GM18526 (cell line): ENCODE measurements around the gene IQUB.

Experiments
- POLR2A ChIP-seq: IDR thresholded peaks from 3 replicates; pipeline ENCODE4 v1.6.1; 2011; ENCODE audit not compliant: insufficient read length; ENCODE audit errors: extremely low read depth

The IQUB gene

DNA sequence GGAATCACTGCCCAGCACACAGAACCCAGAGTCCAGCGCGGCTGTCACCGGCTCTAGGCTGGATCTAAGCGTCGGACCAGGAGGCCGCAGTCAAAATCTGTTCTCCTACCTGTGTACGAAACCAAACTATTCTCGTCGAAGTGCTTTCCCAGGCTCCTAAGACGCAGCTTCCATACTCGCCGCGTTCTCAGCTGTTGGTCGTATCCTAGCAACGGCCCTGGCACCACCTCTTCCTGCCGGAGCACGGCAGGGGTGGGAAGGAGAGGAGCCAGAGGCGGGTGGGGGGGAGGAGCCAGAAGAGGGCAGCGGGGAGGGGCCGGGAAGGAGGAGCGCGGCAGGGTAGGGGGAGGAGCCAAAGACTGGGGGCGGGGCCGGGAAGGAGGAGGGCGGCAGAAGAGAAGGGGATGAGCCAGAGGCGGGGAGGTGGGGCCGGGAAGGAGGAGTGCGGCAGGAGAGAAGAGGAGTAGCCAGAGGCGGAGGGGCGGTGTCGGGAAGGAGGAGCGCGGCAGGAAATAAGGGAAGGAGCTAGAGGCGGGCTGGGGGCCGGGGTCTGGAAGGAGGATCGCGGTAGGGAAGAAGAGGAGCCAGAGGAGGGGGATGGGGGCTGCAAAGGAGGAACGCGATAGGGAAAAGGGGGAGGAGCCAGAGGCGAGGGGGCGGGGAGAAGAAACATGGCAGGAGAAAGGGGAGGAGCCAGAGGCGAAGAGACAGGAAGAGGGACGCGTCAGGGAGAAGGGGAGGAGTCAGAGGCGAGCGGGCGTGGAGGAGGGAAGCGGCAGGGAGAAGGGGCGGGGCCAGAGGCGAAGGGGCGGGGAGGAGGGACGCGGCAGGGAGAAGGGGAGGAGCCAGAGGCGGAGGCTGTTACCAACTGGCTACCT lies at the start of gene IQUB:
Gene IQUB (minus strand): TSS at position 213 of the 878 bp plus-strand sequence. CDS start 22,255 bp downstream, outside the sequence.
- TF ChIP-seq POLR2A, result peak; percentile 44

DNA sequence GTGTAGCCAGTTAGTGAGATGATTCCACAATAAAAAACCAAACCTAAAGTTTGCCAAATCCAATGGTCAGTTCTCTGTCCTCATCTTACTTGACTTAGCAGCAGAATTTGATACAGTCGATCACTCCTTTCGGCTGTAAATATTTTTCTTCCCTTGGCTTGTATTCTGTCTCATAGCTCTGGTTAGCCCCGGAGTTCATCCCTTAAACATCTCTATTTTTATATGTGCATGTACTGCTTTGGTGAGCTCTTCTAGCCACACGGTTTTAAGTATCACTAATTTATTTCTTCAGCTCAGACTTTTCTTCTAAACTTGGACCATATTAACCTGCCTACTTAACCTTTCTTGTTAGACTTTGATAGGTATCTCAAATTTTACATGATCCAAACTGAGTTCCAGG lies 49.4 kb upstream of the IQUB start:
- no peak for TF ChIP-seq POLR2A

DNA sequence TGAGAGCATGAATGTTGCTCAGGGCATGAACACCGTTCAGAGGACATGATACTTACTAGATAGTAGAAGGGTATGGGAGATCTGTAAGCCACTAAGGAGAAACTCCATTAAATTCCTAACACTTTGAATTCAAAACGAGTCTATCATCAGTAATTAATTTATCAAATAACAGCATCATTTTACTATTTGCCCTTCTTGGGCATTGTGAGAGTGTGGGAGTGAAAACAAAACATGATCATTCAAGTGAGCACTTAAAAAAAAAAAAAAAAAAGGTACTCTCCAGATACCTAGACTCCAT lies 46.7 kb upstream of the IQUB start:
- no peak for TF ChIP-seq POLR2A

DNA sequence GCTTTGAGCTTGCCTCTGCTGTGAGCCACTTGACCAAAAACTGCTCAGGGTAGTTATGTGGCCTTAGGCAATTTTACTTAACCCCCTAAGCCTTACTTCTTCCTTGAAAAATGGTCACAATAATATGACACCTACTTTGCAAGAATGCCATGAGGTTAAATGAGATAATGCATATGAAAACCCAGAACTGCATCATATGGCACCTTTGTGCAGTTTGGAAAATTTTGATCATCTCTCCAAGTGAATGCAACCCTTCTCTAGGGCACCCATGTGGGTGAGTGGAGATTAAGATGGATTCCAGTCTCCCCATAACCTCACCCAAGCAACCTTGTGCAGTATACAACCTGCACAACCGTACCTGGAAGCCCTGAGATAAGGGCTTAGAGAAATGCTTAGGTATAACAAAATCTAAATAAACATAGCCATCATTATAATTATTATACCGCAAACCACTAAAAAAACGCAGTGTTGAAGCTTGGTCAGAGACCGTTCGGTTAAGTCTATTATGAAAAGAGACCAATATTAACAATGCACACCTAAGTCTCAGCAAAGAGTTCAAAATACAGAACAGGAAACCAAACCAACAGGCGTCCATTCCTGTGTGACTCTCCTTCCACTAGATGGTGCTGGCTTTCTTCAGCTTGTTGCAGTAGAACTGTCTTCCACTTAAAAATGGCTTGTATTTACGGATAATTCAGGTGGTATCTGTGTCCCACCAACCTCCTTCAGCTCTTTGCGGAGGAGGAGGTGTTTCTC lies 46.2 kb upstream of the IQUB start:
- TF ChIP-seq POLR2A, result no peak

DNA sequence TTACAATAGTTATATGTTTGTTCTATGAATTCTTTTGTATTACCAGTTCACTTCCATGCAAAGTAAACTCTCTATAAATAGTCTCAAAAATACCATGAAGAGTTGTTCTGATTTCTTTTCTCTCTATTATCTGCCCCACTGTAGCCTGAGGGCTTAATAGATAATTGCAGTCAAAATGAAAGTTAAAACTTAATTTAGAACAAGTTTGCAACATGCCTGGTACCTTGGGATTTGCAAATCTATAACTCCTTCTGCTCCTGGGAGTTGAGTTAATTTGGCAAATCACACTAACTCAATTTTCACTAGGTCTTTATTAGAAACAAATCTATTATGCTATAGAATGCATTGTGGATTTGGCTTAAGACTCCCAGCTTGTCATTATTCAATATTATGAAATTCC lies 45.0 kb upstream of the IQUB start:
- no peak for TF ChIP-seq POLR2A

DNA sequence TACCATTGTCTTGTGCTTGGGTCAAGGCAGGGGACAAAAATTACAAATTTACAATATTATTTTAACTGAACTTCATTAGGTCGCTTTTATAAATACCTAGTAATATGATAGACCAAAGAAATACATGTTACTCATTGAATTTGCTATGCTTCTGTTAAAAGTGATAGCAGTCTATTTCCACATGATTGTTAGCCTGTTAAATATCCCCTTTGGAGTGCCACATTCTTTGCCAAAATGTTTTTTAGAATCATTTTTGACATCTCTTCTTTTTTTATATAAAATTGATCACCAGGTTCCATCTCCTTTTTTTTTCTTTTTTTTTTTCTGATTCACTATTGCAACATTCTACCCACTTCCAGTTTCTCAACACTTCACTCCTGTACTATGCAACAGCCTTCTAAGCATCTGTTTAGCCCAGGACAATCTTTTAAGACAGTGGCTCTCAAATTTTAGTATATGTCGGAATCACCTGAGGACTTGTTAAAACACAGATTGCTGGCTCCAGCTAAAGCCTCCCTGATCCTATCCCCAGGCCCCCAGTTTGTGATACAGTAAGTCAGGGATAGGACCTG lies 39.6 kb upstream of the IQUB start:
- no peak for TF ChIP-seq POLR2A

DNA sequence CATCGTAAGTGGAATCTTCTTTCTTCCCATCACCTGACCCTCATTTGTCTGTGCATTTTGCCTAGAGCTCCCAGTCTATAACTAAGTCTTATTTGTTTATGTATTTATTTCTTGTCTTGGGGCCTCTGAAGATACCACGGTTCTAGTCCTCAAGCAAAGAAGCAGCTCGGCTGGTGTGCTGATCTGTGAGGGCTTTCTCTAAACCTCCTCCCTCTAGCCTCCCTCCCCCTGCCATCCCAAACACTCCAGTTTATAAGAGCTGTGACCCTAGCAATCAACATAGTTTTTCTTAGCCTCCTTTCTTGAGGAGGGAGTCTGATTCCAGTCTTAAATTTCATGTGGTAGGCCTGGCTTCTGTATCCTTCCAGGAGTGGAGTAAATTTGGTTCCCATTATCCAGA lies 38.9 kb upstream of the IQUB start:
- no peak for TF ChIP-seq POLR2A

DNA sequence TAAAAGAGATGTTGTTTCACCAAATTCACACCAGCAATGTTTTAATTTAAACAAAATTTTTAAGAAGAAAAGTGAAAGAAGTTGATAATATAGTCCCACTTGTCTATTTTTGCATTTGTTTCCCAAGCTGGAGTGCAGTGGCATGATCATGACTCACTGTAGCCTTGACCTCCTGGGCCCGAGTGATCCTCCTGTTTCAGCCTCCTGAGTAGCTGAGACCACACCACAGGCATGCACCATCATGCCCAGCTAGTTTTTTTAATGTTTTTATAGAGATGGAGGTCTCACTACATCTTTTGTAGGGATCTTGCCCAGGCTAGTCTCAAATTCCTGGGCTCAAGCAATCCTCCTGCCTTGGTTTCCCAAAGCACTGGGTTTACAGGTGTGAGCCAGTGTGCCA lies 37.3 kb upstream of the IQUB start:
- no peak for TF ChIP-seq POLR2A

DNA sequence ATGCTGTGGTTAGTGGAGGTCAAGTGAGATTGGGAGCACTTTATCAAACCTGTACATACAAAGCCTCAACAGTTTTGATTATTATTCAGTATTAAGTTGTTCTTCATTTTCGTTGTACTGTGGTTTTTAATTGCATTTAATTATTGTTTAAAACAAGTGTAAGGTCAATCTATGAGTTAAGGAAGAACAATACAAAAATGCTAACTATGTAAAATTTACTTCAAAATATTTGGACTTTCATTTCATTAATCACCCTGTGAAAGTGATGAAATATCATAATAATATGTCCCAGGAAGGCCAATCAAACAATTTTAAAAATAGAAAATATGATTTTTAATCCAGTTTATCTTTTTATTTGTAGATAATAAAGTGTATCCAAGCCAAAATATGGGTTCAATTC lies 36.8 kb upstream of the IQUB start:
- no peak for TF ChIP-seq POLR2A

DNA sequence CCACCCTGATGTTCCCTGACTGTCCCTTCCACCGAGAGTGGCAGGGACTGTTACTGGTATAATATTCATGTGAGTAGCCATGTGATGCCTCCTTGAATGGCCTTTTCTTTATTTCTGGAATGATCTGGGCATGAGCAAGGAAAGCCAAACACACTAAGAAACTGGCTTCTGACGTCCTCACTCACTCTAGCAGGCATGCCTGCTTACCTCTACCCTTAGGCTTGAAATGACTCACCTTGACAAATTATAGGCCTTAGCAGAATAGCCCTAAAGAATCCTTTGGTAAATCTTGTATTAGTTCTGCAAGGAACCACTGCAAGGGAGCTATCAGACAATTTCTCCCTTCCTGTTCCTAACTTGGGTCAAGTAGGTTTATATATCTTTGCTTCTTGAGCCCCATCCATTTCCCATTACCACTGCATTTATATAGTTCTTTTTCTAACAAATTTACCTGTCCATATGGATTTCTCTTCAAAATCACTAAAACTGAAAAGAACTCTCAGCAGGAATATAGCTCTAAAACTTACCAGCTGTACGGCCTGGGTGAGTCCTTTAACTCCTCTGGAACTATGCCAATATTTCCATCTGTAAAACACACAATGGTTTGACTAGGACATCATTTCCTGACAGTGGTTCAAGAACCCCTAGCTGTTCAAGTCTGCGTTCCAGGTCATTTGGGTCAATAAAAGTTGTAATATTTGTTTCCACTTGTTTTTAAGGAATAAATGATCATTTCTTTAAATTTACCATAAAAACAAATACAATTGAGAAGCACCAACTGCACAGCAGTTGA lies 36.2 kb upstream of the IQUB start:
- no peak for TF ChIP-seq POLR2A

DNA sequence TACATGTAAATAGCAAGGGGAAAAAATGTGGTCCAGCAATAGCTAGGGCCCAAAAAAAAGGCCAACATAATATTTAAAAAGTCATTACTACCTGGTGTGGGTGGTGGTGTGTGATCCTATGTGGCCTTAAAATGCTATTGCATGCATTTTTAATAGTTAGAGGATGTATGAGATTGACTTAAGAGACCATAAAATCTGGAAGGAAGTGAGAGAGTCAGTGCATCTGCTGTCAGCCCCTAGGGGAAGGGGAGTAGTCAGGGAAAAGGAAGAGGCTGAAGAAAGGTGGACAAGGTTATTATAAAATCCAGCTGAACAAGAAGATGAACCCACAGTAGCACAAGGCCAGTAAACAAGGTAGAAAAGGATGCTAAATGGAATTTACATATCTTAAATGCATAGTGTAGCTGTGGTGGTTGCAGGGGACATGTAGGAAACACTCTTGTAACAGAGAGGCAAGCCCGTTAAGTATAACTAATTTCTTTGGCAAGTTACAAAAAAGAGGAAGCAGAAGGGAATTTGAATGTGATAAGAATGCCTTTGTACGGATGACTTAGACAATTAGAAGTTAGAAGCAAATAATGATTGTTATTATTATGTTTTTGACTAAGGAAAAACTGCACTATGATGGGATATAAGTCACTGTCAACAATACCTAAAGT lies 35.1 kb upstream of the IQUB start:
- TF ChIP-seq POLR2A, result no peak

DNA sequence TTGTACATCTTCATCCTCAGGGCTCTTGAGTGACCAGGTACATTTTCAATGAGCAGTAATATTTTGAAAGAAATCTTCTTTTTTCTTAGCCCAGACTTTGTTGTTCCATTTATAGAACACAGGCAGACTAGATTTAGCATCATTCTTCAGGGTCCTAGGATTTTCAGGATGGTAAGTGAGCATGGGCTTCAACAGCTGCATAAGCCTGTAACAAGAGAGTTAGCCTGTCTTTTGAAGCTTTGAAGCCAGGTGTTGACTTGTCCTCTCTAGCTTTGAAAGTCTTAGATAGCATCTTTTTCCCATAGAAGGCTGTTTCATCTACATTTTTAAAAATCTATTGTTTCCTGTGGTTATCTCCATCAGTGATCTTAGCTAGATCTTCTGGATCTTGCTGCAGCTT lies 27.7 kb upstream of the IQUB start:
- TF ChIP-seq POLR2A, result no peak

DNA sequence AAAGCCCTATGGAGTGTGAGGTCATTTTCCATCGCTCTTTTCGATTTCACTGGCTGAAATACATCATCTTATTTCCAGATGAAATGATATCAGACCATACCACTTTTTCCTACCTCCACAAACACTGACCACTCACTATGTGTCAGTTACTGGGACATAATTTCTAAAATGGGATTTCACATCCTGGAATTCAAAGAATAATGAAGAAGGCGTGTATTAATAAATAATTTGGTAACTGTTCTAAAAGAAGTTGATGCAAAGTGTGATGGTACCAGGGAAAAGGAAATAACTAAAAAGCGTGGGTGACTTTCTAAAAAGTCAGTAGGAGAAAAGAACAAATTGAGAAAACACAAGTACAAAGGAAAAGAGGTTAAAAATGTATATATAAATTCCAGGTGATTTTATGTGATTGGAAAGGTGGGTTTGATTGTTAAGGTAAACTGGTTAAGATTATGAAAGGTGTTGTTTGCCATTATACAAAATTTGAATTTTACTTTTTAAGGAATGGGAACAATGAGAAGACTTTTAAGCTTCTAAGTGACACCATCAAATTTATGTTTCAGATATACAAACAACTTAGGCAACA lies 24.0 kb upstream of the IQUB start:
- TF ChIP-seq POLR2A, result no peak
